Measurements from ENCODE around the gene CD79B. TPM values are rescaled to one million over a fixed set of nuclear protein-coding genes. Genes with fewer than 3 reads are reported as not detected.
A peak's percentile ranks its signal among the peaks of the same experiment; 100 is the strongest.

Gene CD79B
- polyA plus RNA-seq, 1 of the 3 experiments (the other 2 are of a cell fraction) = 0.10 TPM

GRCh38 chr17:63975541-63976092, 43.5 kb upstream of the CD79B start (continued):
- TF ChIP-seq REST (IDR thresholded peaks at IDR 0.05; ENCODE audit: low read depth, low read length) (no peak), SIN3A (IDR thresholded peaks at IDR 0.05; ENCODE audit: borderline replicate concordance, low read depth, low read length) (no peak), SMC3 (IDR thresholded peaks at IDR 0.05; ENCODE audit: low read depth, low read length) (no peak), RAD21 (IDR thresholded peaks at IDR 0.05; ENCODE audit: low read length) (no peak), CHD2 (IDR thresholded peaks at IDR 0.05; ENCODE audit: low read length, partially characterized antibody) (no peak)

GRCh38 chr17:63974594-63975192, 42.6 kb upstream of the CD79B start:
- Histone ChIP-seq H3K4me1 (ENCODE audit: control insufficient read depth in 1 of 2, insufficient read depth in 2 of 2, low read depth in 1 of 2, low read length in 1 of 2) (peaks cover 8 to 12% of the 10 kb centered on the region in 2 experiments; a peak in 3 of 4 replicates), H4K20me1 (ENCODE audit: insufficient read depth) (no peaks in the 10 kb centered on the region), H3K4me3 (ENCODE audit: low read depth in 2 of 2, low read length in 1 of 2) (peak overlapping the region in 1 of 2 experiments; percentile 0; a peak in 1 of 4 replicates), H3K9me2 (no peaks in the 10 kb centered on the region), H3K36me3 (replicated peaks in 1 of 2; ENCODE audit: control insufficient read depth in 1 of 2, insufficient read depth in 2 of 2, low read length in 1 of 2) (no peaks in the 10 kb centered on the region), H3K9me3 (no peaks in the 10 kb centered on the region), H3K27me3 (ENCODE audit: insufficient read depth) (no peaks in the 10 kb centered on the region), H3K4me2 (peak overlapping the region; percentile 56), H3K9ac (no peak overlapping the region), H3K27ac (ENCODE audit: low read depth in 2 of 2, low read length in 1 of 2) (peak overlapping the region in 1 of 2 experiments; percentile 16; a peak in 1 of 4 replicates), H3F3A (replicated peaks; ENCODE audit: insufficient read depth) (no peaks in the 10 kb centered on the region), H3K79me2 (ENCODE audit: insufficient read depth) (no peaks in the 10 kb centered on the region), H2AFZ (ENCODE audit: low read depth) (no peak overlapping the region)
- ChIA-PET POLR2A (no interaction called here), CTCF (interaction anchor here (1.0 to 7.8 kb wide), 10 partner anchors 9 to 109 kb away, joined by 3 to 56 read pairs (median 6); partner anchors contain the start of genes CSHL1 and GH1)
- 51% methylated on average over 10 of the region's 10 CpGs for WGBS (ENCODE audit: low lambda C conversion rate)
- TF ChIP-seq POLR2AphosphoS5 (IDR thresholded peaks at IDR 0.05; ENCODE audit: low read depth, low read length) (no peak), NFIC (IDR thresholded peaks at IDR 0.05; ENCODE audit: borderline replicate concordance) (peak; percentile 44; the same call in 1 of the 2 replicates), MEF2A (IDR thresholded peaks at IDR 0.05; ENCODE audit: borderline replicate concordance, low read depth) (no peak), CHD2 (IDR thresholded peaks at IDR 0.05; ENCODE audit: low read length, partially characterized antibody) (no peak), TCF12 (IDR thresholded peaks at IDR 0.05) (peak; percentile 47; the same call in 1 of the 2 replicates), FOSL2 (IDR thresholded peaks at IDR 0.05; ENCODE audit: borderline replicate concordance, low read depth) (peak; percentile 85; the same call in 1 of the 2 replicates), GATA2 (CRISPR knock-in tag; IDR thresholded peaks at IDR 0.05) (no peak), FOXJ3 (CRISPR knock-in tag; IDR thresholded peaks at IDR 0.05) (no peak), USF2 (IDR thresholded peaks at IDR 0.05; ENCODE audit: borderline replicate concordance, low read depth, low read length) (no peak), RAD21 (IDR thresholded peaks at IDR 0.05; ENCODE audit: low read length) (no peak), ELF1 (IDR thresholded peaks at IDR 0.05) (no peak)
- TF ChIP-seq, protein P1, sequence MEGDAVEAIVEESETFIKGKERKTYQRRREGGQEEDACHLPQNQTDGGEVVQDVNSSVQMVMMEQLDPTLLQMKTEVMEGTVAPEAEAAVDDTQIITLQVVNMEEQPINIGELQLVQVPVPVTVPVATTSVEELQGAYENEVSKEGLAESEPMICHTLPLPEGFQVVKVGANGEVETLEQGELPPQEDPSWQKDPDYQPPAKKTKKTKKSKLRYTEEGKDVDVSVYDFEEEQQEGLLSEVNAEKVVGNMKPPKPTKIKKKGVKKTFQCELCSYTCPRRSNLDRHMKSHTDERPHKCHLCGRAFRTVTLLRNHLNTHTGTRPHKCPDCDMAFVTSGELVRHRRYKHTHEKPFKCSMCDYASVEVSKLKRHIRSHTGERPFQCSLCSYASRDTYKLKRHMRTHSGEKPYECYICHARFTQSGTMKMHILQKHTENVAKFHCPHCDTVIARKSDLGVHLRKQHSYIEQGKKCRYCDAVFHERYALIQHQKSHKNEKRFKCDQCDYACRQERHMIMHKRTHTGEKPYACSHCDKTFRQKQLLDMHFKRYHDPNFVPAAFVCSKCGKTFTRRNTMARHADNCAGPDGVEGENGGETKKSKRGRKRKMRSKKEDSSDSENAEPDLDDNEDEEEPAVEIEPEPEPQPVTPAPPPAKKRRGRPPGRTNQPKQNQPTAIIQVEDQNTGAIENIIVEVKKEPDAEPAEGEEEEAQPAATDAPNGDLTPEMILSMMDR (IDR thresholded peaks at IDR 0.05) = no peak
- TF ChIP-seq, protein P2, sequence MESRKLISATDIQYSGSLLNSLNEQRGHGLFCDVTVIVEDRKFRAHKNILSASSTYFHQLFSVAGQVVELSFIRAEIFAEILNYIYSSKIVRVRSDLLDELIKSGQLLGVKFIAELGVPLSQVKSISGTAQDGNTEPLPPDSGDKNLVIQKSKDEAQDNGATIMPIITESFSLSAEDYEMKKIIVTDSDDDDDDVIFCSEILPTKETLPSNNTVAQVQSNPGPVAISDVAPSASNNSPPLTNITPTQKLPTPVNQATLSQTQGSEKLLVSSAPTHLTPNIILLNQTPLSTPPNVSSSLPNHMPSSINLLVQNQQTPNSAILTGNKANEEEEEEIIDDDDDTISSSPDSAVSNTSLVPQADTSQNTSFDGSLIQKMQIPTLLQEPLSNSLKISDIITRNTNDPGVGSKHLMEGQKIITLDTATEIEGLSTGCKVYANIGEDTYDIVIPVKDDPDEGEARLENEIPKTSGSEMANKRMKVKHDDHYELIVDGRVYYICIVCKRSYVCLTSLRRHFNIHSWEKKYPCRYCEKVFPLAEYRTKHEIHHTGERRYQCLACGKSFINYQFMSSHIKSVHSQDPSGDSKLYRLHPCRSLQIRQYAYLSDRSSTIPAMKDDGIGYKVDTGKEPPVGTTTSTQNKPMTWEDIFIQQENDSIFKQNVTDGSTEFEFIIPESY (IDR thresholded peaks at IDR 0.05; ENCODE audit: borderline replicate concordance, low read depth) = no peak
- TF ChIP-seq, protein P3, sequence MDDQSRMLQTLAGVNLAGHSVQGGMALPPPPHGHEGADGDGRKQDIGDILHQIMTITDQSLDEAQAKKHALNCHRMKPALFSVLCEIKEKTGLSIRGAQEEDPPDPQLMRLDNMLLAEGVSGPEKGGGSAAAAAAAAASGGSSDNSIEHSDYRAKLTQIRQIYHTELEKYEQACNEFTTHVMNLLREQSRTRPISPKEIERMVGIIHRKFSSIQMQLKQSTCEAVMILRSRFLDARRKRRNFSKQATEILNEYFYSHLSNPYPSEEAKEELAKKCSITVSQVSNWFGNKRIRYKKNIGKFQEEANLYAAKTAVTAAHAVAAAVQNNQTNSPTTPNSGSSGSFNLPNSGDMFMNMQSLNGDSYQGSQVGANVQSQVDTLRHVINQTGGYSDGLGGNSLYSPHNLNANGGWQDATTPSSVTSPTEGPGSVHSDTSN (IDR thresholded peaks at IDR 0.05) = no peak
- no peak for DNase-seq
